ENCODE measurements around the gene ZNF142. TPM values are rescaled to one million over a fixed set of nuclear protein-coding genes. Genes with fewer than 3 reads are reported as not detected.

Gene ZNF142
- total and polyA plus RNA-seq, 9 of the 15 experiments (the other 6 are each of a cell fraction or from before 2014, with no cell fraction given): 0.50 to 26.1 (median 4.5) TPM

GRCh38 chr2:218643751-218644310 lies 15.6 kb downstream of the ZNF142 start:
- H3K4me1 ChIP-seq (replicated peaks in 1 of 2; ENCODE audit: control insufficient read depth in 2 of 2, insufficient read depth in 2 of 2, low read length in 2 of 2): no peaks in the 10 kb centered on the region
- ATAC-seq (no peak), FAIRE-seq (no peak), DNase-seq (ENCODE audit: extremely low read depth in 1 of 4, low spot score in 3 of 4) (no peak)
- H3K4me2 ChIP-seq (ENCODE audit: insufficient read depth, low read length): no peak overlapping the region
- H3K27me3 ChIP-seq (ENCODE audit: control insufficient read depth in 2 of 2, insufficient read depth in 2 of 2, low read length in 2 of 2): no peaks in the 10 kb centered on the region
- in situ Hi-C loops (cut with MboI) (no loop called here), intact Hi-C loops (cut with micrococcal nuclease) (loop anchor here (10.0 kb wide), 2 partner anchors 239 to 369 kb away; partner anchors contain the start of genes AAMP and PNKD)
- H3K4me3 ChIP-seq: no peak overlapping the region
- H3K36me3 ChIP-seq (ENCODE audit: control insufficient read depth, insufficient read depth, low read length): peaks cover 82% of the 10 kb centered on the region
- ChIA-PET POLR2A (interaction anchor here (0.6 to 3.7 kb wide), 3 partner anchors 15 to 374 kb away, joined by 3 to 10 read pairs (median 5); partner anchors contain the start of genes AAMP, BCS1L, PNKD and ZNF142), CTCF (ENCODE audit: low intra/inter-chr PET ratio) (no interaction called here)
- H3K9me3 ChIP-seq (replicated peaks; ENCODE audit: control insufficient read depth, insufficient read depth, low read depth, low read length): no peaks in the 10 kb centered on the region
- no peak overlapping the region for H3K9ac ChIP-seq (ENCODE audit: insufficient read depth in 1 of 2, low read depth in 2 of 2, low read length in 2 of 2)
- H3K9me1 ChIP-seq (ENCODE audit: control insufficient read depth, insufficient read depth, low read length): no peaks in the 10 kb centered on the region
- H3K79me2 ChIP-seq (ENCODE audit: control insufficient read depth, insufficient read depth, low read length): 0 out of 3 replicates have a peak, but pooled peaks cover 4% of the 10 kb centered on the region
- 96% methylated on average over 8 of the region's 10 CpGs for WGBS (ENCODE audit: insufficient coverage, low coverage, missing lambda C conversion rate)
- no peak overlapping the region for H3K27ac ChIP-seq (ENCODE audit: extremely low read depth, low read depth, low read length)
- BruUV-seq (replicated peaks): no TSS peak
- no peaks in the 10 kb centered on the region for H4K20me1 ChIP-seq (replicated peaks; ENCODE audit: control insufficient read depth, insufficient read depth, low read length)
- H2AFZ ChIP-seq (ENCODE audit: low read depth, low read length): no peak overlapping the region
- TF ChIP-seq ZNF778 (CRISPR knock-in tag; IDR thresholded peaks at IDR 0.05) (no peak), CC2D1A (IDR thresholded peaks at IDR 0.05) (no peak), ZNF699 (CRISPR knock-in tag; IDR thresholded peaks at IDR 0.05; ENCODE audit: insufficient replicate concordance) (no peak), E2F8 (IDR thresholded peaks at IDR 0.05; ENCODE audit: low read depth, partially characterized antibody) (no peak), HDAC6 (IDR thresholded peaks at IDR 0.05; ENCODE audit: low read depth, low read length) (no peak), CREB1 (IDR thresholded peaks at IDR 0.05) (no peak), CREB1 (CRISPR knock-in tag; IDR thresholded peaks at IDR 0.05) (no peak), BCL6 (CRISPR knock-in tag; IDR thresholded peaks at IDR 0.05) (no peak), POU5F1 (IDR thresholded peaks at IDR 0.05; ENCODE audit: borderline replicate concordance, low read depth, low read length, partially characterized antibody) (no peak), PBX2 (CRISPR knock-in tag; IDR thresholded peaks at IDR 0.05; ENCODE audit: low read depth) (no peak), PBX2 (tag; conservative IDR thresholded peaks at IDR 0.05; ENCODE audit: low read depth) (no peak), CAMTA2 (CRISPR knock-in tag; conservative IDR thresholded peaks at IDR 0.05) (no peak), NR2F6 (CRISPR knock-in tag; IDR thresholded peaks at IDR 0.05) (no peak), ETS1 (conservative IDR thresholded peaks at IDR 0.05; ENCODE audit: control insufficient read depth, low read depth, low read length) (no peak), ZNF436 (CRISPR knock-in tag; IDR thresholded peaks at IDR 0.05) (no peak)

All from K562 (cell line).